ENCODE data around the gene OVOL1. TPM values are rescaled to one million over a fixed set of nuclear protein-coding genes. Genes with fewer than 3 reads are reported as not detected.

Gene OVOL1
- total and polyA plus RNA-seq, 7 donors: 16.6 to 30.0 (median 22.7) TPM; not detected in 4

GRCh38 chr11:65798882-65799281 is 12.0 kb downstream of the OVOL1 start:
- H3K27ac ChIP-seq: no peak overlapping the region
- intact Hi-C loops (cut with DNase I): no loop called here
- DNase-seq: no peak
- TF ChIP-seq EP300 (IDR thresholded peaks at IDR 0.05) (no peak), POLR2AphosphoS5 (IDR thresholded peaks at IDR 0.05) (no peak), POLR2A (IDR thresholded peaks at IDR 0.05) (no peak), CTCF (IDR thresholded peaks at IDR 0.05) (no peak)
- H3K9me3 ChIP-seq: no peaks in the 10 kb centered on the region
- no peaks in the 10 kb centered on the region for H3K4me1 ChIP-seq
- WGBS, 2 donors: 94 to 95% methylated on average over 8 of the region's 8 CpGs
- no peak overlapping the region for H3K4me3 ChIP-seq
- H3K36me3 ChIP-seq: no peaks in the 10 kb centered on the region
- peaks cover 16 to 68% (median 53%) of the 10 kb centered on the region in 3 donors for H3K27me3 ChIP-seq

GRCh38 chr11:65801153-65801987 is 14.5 kb downstream of the OVOL1 start:
- H3K4me1 ChIP-seq: no peaks in the 10 kb centered on the region
- H3K27ac ChIP-seq: no peak overlapping the region
- WGBS, 2 donors: 71 to 84% methylated on average over 18 of the region's 18 CpGs
- peaks cover 24 to 89% (median 63%) of the 10 kb centered on the region in 3 donors for H3K27me3 ChIP-seq
- TF ChIP-seq CTCF (IDR thresholded peaks at IDR 0.05): no peak
- TF ChIP-seq POLR2AphosphoS5 (IDR thresholded peaks at IDR 0.05): no peak
- TF ChIP-seq EP300 (IDR thresholded peaks at IDR 0.05): no peak
- no peak for TF ChIP-seq POLR2A (IDR thresholded peaks at IDR 0.05)
- intact Hi-C loops (cut with DNase I): no loop called here
- DNase-seq: no peak
- no peaks in the 10 kb centered on the region for H3K36me3 ChIP-seq
- no peaks in the 10 kb centered on the region for H3K9me3 ChIP-seq
- no peak overlapping the region for H3K4me3 ChIP-seq

- Histone ChIP-seq H3K36me3 (no peaks in the 10 kb centered on the region), H3K4me3 (no peak overlapping the region), H3K9me3 (no peaks in the 10 kb centered on the region), H3K27me3 (peaks cover 24 to 87% (median 56%) of the 10 kb centered on the region in 3 donors), H3K27ac (no peak overlapping the region), H3K4me1 (no peaks in the 10 kb centered on the region)
- intact Hi-C loops (cut with DNase I): no loop called here
- TF ChIP-seq POLR2AphosphoS5 (IDR thresholded peaks at IDR 0.05) (no peak), EP300 (IDR thresholded peaks at IDR 0.05) (no peak), POLR2A (IDR thresholded peaks at IDR 0.05) (no peak), CTCF (IDR thresholded peaks at IDR 0.05) (no peak)
- DNase-seq: no peak
- 70 to 90% methylated on average over 9 of the region's 9 CpGs for WGBS, 2 donors
These were observed 16.0 kb downstream of the OVOL1 start for GRCh38 chr11:65802841-65803240.

- intact Hi-C loops (cut with DNase I): no loop called here
- peak; percentile 40 for DNase-seq
- no peaks in the 10 kb centered on the region for H3K4me1 ChIP-seq
- no peak for TF ChIP-seq EP300 (IDR thresholded peaks at IDR 0.05)
- TF ChIP-seq POLR2AphosphoS5 (IDR thresholded peaks at IDR 0.05): no peak
- no peak for TF ChIP-seq POLR2A (IDR thresholded peaks at IDR 0.05)
- no peak for TF ChIP-seq CTCF (IDR thresholded peaks at IDR 0.05)
- peaks cover 24 to 75% (median 50%) of the 10 kb centered on the region in 3 donors for H3K27me3 ChIP-seq
- no peaks in the 10 kb centered on the region for H3K9me3 ChIP-seq
- 75 to 82% methylated on average over 21 of the region's 21 CpGs for WGBS, 2 donors
- H3K27ac ChIP-seq: no peak overlapping the region
- H3K4me3 ChIP-seq: no peak overlapping the region
- no peaks in the 10 kb centered on the region for H3K36me3 ChIP-seq
These were observed 17.1 kb downstream of the OVOL1 start for GRCh38 chr11:65803797-65804492.

Data from sigmoid colon (tissue), 7 donors.